AG08396 (cell line): ENCODE data around the gene CCDC102A.
"Not testable (repeated sequence)": the region's sequence is repeated elsewhere in the genome, so short reads cannot be mapped to it uniquely, and the experiment has no call there.

ENCODE experiments used
- DNase-seq: peaks from one replicate; pipeline ENCODE4 v3.0.0; 2012; ENCODE audit warnings: low spot score, mixed read lengths

The CCDC102A gene

DNA sequence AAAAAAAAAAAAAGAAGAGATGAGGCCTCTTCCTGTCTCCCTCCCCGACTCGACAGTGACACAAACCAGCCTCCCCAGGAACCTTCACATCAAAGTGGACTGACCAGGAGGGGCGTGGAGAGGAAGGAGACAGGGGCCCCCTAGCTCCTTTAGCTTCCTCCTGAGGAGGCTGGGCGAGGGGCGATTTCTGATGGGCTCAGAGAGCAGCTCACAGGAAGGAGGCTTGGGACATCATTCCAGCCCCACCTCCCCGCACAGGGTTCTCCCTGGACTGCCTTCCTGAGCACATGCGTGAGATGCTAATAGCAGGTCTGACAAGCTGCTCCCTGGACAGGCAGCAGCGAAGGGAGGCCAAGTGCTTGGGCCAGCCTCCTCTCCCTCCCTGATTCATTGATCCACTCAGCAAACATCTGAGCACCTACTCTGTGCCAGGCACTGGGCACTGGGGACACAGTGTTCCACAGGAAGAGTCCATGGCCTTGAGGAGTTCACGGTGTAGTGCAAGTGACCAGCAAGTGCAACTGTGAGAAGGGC lies 35.7 kb downstream of the CCDC102A start:
- no peak for DNase-seq

DNA sequence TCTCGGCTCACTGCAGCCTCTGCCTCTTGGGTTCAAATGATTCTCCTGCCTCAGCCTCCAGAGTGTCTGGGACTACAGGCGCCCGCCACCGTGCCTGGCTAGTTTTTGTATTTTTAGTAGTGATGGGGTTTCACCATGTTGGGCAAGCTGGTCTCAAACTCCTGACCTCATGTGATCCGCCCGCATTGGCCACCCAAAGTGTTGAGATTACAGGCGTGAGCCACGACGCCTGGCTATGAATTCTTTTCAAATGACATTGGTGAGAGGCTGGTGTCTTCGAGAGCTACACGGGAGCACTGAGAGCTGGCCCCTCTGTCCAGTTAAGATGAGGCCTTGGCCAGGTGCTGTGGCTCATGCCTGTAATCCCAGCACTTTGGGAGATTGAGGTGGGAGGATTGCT lies 36.4 kb downstream of the CCDC102A start:
- DNase-seq = not testable (repeated sequence)

DNA sequence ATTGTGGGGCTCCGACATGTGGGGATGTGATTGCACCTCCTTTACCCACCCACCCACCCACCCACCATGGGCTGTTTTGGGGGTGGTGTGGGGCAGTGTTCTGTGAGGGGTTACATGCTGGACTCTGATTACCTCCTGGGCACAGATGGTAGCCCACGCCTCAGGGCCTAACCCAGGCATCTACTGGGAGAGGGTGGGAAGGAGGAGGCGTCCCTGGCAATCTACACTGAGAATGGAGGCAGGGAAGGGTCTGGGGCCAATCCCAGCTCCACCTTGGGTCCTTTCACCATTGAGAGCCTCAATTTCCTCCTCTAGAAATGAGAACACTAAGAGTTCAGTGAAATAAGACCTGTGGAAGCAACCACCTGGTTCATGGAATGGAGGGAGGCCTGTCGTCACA lies 38.3 kb downstream of the CCDC102A start:
- no peak for DNase-seq

DNA sequence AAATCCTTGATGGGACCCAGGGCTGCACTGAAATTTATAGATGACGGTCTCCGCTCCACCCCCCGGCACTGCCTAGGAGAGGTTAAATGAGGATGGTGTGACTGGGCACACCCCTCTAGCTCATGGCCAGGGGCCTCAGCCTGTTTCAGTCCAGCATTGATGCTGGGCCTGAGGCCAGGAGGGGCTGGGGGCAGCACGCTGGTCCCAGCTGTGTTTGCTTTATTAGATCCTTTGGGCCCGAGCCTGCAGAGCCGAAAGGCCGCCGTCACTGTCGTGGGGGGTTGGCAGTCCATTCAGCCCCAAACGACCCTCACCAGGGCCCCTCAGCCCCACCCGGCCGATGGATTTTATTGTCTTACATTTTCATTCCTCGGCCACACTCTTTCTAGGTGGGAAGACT lies 39.2 kb downstream of the CCDC102A start:
- DNase-seq = no peak

DNA sequence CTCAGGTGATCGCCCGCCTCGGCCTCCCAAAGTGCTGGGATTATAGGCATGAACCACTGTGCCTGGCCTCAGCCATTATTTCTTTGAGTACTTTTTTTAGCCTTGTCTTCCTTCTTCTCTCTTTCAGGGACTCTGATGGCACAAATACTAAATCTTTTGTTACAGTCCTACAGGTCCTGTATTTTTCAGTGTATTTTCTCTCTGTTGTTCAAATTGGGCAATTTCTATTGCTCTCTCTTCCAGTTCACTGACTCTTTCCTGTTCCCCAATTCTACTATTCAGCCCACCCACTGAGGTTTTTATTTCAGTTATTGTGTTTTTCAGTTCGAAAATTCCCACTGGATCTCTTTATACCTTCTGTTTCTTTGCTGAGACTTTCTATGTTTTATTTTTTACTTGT lies 42.6 kb downstream of the CCDC102A start:
- DNase-seq = no peak

DNA sequence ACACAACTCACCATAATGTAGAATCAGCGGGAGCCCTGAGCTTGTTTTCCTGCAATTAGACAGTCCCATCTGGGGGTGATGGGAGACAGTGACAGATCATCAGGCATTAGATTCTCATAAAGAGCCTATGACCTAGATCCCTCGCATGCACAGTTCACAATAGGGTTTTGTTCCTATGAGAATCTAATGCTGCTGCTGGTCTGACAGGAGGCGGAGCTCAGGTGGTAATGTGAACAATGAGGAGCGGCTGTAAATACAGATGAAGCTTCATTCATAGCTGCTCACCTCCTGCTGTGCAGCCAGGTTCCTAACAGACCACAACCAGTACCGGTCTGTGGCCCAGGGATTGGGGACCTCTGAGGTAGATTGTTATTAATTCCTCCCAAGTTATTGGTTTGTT lies 47.1 kb downstream of the CCDC102A start:
- no peak for DNase-seq

DNA sequence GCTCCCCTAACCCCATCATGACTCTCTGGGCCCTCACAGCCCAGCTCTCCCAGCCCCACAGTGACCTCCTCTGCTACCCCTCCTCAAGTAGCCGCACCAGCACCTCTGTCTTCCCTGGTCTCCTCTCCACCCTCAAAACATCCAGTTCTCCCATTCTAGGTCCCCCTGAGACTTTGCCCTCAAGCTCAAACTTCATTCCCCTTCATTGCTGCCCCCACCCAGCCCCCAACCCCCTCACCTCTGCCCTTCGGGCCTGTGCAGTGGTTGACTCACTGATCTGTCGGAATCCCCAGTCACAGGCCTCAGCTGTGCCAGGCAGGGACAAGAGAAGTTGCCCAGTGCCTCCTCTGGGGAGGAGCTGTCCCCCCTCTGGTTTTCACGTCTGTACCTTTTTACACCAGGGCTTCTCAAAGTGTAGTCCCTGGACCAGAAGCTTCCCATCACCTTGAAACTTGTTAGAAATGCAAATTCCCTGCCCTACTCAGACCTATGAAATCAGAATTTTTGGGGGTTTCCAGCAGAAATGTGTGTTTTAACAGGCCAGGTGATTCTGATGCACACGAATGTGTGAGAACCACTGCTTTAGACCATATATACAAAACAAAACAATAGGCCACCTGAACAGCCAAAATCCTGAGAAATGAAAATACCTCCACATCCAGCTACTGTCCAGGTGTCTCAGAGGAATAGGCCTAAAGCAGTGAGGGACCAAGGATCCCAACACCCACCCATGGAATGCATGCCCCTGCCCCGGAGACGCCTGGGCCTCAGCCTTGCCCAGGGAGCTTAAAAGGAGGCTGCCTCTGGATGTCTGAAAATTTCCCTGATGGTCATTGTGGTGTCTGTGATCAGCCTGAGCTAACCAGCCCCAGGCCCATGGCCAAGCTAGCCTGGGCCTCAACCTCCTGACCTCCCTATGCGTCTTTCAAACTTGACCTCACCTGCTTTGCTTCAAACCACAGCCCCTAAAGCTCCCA lies 49.2 kb downstream of the CCDC102A start:
- DNase-seq = no peak

DNA sequence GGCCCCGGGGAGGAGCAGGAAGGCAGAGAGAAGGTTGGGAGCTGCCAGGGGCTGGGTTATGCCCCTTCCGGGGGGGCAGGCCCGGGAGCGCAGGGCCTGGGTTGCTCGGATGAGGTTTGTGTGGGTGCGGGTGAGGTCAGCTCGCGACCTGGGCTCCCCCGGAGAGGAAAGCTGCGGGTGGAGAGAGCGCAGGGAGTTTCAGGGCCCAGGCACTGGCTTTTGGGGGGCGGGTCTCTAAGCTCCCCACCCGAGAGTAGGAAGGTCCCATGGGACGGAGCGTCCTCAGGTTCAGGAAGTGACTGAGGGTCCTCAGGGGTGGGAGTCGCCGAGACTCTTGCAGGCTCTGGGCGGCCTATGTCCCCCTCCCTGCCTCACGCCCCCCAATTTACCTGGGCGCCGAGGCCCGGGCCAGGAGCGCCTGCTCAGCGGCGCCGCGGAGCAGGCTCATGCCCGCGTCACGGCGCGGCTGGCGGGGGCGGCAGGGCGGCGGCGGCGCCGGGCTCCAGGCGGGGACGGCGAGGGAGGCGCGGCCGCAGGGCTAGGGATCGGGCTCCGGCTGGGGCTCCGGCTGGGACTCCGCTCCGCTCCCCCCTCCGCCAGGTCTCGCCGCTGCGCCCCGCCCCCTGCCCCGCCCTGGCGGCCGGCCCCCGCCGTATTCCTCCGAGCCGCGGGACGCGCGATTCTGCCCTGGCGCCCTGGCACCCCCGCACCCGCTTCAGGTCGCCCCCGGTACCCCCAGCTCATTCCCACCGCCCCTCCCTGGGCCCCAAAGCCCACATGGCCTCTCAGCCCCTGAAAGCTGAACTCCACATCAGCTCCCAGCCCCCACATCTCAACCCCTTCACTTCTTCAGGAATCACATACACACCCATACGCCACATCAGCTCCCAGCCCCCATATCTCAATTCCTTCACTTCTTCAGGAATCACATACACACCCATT lies 50.2 kb downstream of the CCDC102A start, which contains the start of gene DOK4:
Gene DOK4, minus strand, starts transcription at position 578 of the 942 bp plus-strand sequence. CDS start 6,986 bp downstream, outside the sequence.
- DNase-seq = peak; percentile 98

DNA sequence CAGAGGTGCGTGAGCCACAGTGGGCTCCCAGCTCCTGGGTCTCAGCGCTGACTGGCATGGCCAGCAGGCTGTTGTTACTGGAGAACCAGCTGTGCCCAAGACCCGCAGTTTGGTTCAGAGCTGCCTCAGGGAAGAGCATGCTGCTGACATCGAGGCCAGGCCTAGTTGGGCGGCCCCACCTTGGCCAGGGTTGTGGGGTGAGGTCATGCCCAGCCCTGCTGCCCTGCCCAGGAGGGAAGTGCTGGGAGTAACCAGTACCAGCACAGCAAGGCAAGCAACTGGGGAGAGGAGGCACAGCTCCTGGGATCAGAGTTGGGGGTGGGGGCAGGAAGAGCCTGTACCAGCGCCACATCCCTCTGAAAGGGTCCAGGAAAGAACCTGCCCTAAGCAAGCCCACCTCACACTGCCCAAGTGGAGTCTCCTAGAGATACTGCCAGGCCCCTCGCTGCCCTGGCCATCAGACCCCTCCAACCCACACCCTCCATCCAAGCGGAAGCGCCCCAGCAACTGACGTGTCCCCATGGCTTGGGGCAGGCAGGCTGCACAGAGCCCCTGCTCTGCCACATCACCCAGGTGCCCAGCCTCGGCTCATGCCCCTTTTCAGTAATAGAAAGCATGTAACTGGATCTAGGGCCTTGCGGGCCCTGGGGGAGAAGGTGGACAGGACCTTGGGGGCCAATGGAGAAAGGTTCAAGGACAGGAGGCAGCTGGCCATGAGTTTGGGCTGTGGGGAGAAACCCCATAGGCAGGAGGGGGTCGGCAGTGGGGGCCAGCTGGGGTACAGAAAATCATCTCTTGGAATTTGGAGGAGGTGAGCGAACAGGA lies 51.1 kb downstream of the CCDC102A start:
- no peak for DNase-seq

DNA sequence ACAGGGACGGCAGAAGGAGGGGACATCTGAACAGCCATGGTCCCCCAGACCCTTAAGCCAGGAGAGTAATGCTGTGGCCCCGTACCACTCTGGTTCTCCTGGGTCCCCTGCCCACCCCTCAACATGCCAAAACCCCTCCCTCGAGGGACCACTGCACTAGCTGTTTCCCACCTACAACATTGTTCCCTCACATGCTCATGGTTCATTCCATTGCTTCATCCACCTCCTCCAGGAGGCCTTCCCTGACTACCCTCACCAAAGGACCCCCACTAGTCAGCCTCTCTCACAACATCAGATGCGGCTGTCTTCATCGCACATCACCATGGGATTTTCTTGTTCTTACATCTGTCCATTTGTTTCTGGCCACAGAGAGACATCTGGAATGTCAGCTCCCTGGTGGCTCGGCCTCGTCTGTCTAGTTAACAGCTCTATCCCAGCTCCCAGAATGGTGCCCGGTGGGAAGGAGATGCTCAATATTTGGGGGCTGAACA lies 51.8 kb downstream of the CCDC102A start:
- DNase-seq = no peak

DNA sequence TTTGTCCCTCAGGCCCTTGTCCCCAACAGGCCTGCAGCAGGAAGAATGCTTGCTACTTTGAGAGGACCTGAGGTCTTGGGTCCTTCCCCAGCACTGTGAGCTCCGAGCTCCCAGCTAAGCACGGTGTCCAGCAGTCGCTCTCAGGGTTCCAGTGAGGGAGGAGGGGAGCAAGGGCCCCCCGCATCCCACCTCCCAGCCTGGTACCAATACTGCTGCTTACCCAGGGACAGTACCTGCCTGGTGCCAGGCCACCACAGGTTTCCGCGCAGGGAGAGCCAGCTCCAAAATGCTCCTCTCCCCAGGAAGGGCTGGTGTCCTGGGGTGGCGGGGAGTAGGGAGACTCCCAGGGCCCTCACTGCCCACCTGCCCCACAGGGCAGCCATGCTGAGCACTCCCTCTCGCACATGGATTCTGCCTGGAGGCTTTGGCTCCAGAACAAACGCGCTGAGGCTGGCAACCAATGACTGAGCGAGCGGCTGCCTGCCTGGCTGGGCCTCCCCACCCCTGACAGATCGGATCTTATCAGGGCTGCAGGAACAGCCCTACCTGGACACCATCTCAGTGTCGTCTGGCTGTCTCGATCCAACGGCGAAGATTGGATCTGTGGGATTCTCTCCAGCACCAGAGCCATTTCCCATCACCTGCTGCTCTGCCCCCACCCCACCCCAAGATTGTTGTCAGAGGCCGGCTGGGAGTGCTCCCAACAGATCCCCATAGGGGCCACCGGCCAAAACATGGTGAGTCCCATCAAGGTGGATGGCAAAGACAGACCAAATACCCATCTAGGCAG lies 52.5 kb downstream of the CCDC102A start:
- DNase-seq = no peak

DNA sequence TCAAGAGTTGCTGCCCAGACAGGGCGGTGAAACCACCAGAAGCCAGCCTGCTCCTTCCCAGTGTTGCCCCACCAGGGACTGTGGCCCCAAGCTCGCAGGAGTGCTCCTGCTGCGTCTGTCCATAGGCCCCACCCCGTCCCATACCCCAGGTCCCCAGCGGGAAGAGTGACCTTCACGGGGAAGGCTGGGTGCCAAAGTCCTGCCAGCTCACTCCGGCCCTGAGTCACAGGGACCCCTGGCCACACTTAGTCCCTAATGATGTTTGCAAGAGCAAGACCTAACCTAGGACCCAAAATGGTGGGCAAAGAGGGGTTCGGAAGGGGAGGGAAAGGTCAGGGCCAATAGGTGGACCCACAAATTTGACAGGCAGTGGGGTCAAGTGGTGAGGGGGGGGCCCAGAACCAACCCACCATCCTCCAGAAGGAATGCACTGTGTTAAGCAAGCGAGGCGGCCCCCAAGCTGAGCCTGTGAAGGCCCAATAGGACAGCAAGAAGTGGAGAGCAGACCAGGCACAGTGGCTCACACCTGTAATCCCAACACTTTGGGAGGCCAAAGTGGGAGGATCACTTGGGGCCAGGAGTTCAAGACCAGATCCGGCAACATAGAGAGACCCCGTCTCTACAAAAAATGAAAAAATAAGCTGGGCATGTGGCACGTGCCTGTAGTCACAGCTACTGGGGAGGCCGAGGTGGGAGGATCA lies 53.4 kb downstream of the CCDC102A start:
- no peak for DNase-seq

DNA sequence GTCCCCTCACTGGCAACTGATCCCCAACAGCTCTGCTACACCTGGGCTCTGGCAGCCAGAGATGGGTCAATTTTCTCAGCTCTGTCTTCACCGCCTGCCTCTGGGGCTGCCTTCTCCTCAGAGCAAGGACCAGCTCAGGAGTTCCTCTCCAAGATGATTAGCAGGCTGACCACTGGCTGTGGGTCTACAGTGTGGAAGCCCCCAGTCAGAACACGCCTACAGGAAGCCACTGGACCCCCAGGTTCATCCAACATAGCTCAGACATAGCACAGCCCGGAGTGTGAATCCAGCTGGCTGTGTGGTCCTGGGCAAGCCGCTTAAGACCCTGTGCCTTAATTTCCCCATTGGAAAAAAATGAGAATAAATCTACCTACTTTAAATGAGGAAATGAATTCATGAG lies 55.0 kb downstream of the CCDC102A start:
- DNase-seq = no peak

DNA sequence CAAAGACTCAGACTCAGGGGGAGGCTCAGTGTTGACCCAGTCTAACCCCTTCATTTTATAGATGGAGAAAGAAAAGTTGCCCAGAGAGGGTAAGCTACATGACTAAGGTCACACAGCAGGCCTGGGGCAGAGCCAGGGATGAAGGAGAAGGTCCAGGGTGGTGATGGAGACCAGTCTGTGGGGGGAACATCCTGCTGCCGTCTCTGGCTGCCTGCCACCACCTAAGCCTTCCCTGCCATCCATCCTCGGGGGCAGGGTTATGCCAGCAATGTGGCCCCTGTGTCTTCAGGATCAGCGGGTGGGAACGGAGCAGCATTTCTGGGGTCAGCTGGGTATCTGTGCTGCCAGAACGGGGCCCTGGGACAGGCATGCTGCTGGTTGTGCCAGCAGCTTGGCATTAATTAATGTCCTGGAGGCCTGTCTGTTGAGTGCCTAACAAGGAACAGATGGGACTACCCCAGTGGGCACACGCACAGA lies 55.6 kb downstream of the CCDC102A start:
- no peak for DNase-seq

DNA sequence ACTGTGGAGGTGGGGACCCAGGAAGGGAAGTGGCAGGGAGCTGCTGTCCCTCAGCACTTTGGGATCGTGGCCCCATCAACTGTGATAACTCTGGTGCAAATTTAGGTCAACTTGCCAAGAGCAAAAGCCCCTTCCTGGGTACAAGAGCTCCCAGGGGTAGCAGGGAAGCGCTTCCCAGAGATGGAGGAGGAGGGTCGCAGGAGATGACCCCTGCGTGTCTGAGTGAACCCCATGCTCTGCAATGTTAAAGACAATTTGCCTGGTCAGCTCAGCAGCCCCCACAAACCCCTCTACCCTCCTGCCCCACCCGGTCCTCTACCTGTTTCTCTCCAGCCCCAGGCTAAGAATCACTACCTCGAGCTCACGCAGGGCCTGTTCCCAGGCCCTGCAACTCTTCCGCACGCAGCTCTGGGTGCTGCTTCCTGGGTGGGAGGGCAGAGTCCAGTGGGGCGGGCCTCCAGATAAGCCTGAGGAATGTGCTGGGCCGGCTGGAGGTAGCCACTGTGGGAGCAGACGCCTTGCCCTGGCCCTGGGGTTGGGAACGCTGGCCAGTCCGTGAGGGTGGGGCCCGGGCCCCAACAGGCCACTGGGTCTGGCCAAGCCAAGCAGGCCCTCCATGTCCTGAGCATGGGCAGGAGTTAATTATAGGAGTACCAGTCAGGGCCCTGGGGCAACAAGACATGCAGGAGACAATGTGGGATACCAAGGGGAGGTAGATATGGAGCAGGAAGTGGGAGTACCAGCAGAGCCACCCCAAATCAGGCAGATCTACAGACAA lies 56.2 kb downstream of the CCDC102A start:
- peak; percentile 83 for DNase-seq

DNA sequence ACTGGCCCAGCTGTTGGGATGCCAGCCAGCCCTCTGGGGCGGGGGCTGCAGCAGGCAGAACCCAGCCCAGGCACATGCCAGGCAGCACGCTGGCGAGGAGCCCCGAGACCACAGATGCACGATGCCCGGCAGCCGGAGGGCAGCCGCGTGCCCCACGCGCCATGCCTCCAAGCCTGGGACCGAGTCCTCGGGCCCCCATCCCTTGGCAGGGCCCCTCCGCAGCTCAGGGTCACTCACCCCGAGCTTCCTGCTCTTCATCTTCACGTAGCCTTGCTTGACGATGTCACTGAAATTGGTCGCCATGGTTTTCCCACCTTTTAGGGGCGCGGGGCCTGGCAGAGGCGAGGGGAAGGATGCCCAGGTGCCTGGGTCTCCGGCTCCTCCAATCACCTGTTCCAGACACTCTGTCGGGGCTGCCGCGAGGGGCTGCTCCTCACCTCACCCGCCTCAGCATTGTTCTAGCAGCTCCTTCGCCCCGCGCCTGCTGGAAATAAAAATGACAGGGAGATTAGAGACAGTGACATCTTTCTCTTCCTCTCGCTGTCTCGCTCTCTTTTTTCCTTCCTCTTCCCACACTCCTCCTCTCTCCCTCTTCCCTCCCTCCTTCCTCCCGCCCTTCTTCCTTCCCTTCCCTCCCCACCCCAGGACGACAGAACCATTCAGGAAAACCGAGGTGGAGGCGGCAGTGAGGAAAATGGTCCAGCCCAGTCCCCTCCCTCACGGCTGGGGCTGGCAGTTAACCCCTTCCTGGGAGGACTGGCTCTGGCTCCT lies 57.0 kb downstream of the CCDC102A start:
- DNase-seq = peak; percentile 79

DNA sequence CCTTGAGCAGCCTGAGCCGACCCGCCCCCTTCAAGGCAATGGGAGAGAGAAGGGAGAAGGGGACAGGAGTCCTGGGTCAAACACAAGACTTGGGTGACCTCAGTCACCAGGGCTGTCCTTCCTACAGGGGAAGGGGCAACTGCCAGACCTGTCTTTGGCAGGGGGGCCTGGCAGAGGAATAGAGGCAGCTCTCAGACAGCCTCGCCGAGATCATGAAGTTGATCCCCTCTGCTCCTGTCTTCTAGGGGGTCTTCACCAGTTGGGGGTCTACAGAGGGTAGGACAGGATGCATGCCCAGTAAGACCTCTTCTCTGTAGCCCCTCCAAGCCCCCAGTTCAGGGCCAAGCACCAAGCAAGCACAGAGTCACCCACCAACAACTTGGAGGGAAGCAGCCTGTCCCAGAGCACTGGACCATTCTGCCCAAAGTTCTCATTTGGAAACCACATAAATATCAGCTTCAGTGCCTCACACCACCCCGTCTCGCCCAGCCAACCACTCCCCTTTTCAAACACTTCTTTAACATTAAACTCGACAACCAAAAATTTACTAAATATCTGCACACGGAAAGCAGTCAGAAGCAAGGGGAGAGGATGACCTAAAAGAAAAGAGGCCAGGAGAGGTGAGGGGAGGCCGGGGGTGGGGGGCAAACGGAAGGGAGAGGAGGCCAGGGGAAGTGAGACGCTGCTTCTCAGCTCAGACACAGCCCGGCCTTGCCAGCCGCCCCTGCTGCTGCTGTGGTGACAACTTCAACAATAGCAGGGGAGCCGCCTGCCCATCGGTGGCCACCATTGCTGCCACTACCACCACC lies 57.8 kb downstream of the CCDC102A start:
- DNase-seq = no peak
